Fibroblast of the aortic adventitia (primary cell): ENCODE measurements around the gene BRIX1. TPM values are rescaled to one million over a fixed set of nuclear protein-coding genes. Genes with fewer than 3 reads are reported as not detected.

Experiments
- DNase-seq: peaks from one replicate; pipeline ENCODE4 v3.0.0-alpha.2; 2010; ENCODE audit warnings: low read depth
- H3K4me3 ChIP-seq: 2 replicates; pipeline ENCODE4 v1.5.1; 2011; ENCODE audit warnings: low read depth, mild to moderate bottlenecking, control low read depth, low read length, moderate library complexity
- CTCF ChIP-seq: IDR thresholded peaks from 2 replicates; pipeline ENCODE4 v1.5.1; 2011; ENCODE audit warnings: mild to moderate bottlenecking, low read length, control low read depth, inconsistent platforms; ENCODE audit not compliant: insufficient read depth
- total RNA-seq: library from RNA; depleted of rRNA; stranded (reverse); fragments of >200 nt; gene quantifications from 2 replicates; pipeline ENCODE4 v1.2.3, GENCODE V29; 2012; ENCODE audit warnings: low replicate concordance

Gene BRIX1
- total RNA-seq, 1 donor, result 41.9 TPM

DNA sequence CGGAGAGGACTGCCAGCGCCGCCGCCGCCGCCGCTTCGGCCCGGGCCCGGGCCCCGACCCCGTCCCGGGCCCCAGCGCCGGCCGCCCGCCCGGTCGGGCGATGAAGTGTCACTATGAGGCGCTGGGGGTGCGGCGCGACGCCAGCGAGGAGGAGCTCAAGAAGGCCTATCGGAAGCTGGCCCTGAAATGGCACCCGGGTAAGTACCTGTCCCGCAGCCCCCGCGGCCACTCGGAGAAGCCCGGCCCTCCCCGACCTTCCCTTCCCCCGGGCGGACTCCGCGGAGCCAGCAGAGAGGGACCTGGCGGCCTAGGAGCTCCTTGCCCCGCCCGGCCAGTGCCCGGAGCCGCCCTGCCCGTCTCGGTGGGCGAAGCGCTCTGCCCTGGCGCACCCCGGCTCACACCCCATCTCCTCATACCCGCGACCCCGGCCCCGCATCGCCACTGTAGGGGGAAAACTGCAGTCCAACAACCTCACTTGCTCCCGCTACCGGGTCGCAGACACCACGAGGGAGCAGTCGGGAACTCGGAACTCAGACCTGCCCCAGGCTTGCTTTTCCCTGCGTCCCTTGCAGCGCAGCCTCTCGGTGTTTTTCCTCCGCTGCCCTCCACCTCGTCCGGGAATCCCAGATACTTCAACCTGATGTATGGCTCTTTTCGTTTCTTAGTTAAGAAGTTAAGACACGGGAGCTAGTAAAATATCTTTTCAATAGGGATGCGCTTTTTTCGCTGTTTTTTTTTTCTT is 14.4 kb downstream of the BRIX1 start:
- peak; percentile 68 for DNase-seq
- H3K4me3 ChIP-seq, result peak overlapping the region; percentile 84
- no peak for TF ChIP-seq CTCF

DNA sequence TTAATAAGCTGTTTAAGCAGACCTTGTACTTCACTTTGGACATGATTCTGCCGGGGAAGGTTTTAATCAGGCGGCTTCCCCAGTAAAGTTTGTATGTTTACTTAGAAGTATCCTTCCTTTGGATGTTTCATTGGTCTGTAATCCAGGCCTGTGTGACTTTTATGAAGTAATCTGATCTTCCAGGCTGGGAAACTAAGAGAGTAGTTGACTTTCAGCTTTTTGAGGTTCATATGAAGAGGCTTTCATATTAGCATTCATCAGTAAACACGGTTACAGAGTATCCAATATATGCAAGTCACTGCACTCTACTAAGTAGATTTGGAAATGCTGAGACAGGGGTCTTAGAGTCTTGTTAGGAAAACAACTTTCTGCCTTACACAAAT is 14.9 kb downstream of the BRIX1 start:
- H3K4me3 ChIP-seq, result peak overlapping the region; percentile 84
- DNase-seq, result peak; percentile 39
- no peak for TF ChIP-seq CTCF

DNA sequence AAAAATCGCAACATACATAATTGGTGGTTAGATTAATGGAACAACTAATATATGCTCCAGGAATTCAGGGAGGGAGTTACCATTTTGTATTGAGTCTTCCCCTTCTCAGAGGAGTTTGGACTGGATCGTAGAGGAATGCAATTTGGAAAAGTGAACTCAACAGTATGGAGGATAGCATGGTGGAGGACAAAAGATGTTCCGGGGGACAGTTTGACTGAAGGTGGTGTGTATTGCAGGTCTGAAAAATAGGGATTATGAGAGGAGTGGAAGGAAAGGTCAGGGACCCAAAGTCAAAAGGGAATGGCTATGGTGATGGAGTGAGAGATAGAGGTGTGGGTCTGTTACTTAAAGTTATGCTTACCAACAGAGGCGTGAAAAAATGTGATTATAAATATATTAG is 15.4 kb downstream of the BRIX1 start:
- TF ChIP-seq CTCF, result no peak

DNA sequence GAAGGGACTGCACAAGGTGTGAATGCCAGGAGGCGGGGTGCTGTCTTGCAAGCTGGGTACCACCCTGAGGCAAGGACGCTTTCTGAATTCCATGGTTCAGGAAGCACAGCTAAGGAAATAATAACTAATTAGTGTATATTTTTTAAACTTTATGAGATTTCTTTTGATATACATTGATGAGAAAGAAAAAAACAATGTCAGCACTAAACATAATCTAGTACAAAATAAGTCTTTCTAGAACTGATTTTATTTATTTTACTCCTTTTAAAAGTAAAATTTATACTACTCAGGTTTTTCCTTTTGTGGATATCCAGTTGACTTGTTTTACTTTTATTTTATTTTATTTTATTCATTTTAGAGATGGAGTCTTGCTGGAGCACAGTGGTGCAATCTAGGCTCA is 17.4 kb downstream of the BRIX1 start:
- DNase-seq, result no peak
- no peak for TF ChIP-seq CTCF
- no peak overlapping the region for H3K4me3 ChIP-seq

More for the DNA sequence above, 15.4 kb downstream of the BRIX1 start:
- peak overlapping the region; percentile 84 for H3K4me3 ChIP-seq
- DNase-seq, result no peak

DNA sequence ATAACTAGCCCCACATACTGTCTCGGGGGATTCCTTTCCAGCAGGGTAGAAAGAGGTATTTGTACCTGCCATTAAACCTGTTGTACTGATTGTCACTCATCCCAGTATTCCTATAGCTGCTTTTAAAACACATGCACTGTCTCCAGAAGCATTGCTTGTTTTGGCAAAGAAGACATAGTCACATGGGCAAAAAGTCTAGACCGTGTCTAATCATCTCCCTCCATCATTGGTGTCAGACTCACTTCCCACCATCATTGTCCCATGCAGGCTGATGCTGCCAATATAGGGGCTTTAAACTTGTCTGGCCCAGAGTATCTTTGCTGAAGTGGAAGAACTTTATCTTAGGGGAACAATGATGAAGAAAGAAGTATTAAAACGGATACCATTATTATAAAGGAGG is 26.4 kb downstream of the BRIX1 start:
- no peak for DNase-seq
- no peak for TF ChIP-seq CTCF

GRCh38 chr5:34944044-34944443 is 28.5 kb downstream of the BRIX1 start:
- no peak for DNase-seq
- no peak overlapping the region for H3K4me3 ChIP-seq
- no peak for TF ChIP-seq CTCF

More for the DNA sequence above, 26.4 kb downstream of the BRIX1 start:
- no peak overlapping the region for H3K4me3 ChIP-seq

DNA sequence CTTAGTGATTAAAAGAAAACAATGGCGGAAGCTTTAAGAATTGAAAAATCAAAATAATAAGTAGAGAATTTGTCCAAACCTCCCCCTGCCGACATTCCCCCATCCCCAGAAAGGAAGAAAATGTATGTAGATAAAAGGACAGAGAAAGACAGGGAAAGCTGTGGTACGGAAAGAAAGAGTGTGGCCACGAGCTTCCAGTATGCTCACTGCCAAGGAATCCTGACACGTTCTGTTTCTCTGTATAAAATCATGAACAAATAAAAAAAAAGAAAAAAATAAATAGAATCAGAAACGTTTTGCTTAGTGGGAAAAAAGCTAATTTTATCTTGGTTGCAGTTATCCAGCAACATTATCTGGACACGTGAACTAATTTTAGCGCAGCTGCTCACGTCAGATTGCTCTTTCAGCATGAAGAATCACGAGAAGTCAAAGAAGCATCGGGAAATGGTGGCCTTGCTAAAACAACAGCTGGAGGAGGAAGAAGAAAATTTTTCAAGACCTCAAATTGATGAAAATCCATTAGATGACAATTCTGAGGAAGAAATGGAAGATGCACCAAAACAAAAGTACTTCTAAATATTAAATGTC is 29.0 kb downstream of the BRIX1 start:
- no peak for DNase-seq
- TF ChIP-seq CTCF, result no peak
- H3K4me3 ChIP-seq, result no peak overlapping the region
